Neural progenitor cell (in vitro differentiated cells): ENCODE measurements around the gene AVP.

Experiments
- EZH2 ChIP-seq: fragments of 200-600 bp; sonication (generic); IDR thresholded peaks from 2 replicates; pipeline ENCODE4 v1.6.1; 2017; ENCODE audit warnings: antibody characterized with exemption, mild to moderate bottlenecking, moderate library complexity
- EZH2phosphoT487 ChIP-seq: fragments of 200-600 bp; sonication (generic); IDR thresholded peaks from 2 replicates; pipeline ENCODE4 v1.6.1; 2017; ENCODE audit warnings: antibody characterized with exemption
- TF ChIP-seq, protein P1 (sequence below): fragments of 200-600 bp; sonication (generic); IDR thresholded peaks from 2 replicates; pipeline ENCODE4 v1.5.1; 2017; ENCODE audit warnings: antibody characterized with exemption, mild to moderate bottlenecking

DNA sequence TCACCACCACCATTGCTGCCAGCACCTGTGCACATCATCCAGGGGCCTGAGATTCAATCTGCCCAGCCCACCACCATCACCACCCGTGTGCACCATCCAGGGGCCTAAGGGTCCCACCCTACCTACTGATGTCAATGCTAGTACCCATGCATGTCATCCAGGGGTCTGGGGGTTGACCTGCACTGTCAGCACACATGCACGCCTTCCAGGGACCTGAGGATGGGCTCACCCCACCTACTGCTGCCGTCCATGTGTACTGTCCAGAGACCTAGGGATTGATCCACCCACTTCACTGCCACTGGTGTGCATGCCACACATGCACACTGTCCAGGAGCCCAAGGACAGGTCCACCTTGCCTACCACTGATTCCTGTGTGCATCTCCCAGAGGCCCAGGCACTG lies 25.0 kb downstream of the AVP start:
- TF ChIP-seq EZH2 (no peak), EZH2phosphoT487 (no peak)
- TF ChIP-seq, protein P1, sequence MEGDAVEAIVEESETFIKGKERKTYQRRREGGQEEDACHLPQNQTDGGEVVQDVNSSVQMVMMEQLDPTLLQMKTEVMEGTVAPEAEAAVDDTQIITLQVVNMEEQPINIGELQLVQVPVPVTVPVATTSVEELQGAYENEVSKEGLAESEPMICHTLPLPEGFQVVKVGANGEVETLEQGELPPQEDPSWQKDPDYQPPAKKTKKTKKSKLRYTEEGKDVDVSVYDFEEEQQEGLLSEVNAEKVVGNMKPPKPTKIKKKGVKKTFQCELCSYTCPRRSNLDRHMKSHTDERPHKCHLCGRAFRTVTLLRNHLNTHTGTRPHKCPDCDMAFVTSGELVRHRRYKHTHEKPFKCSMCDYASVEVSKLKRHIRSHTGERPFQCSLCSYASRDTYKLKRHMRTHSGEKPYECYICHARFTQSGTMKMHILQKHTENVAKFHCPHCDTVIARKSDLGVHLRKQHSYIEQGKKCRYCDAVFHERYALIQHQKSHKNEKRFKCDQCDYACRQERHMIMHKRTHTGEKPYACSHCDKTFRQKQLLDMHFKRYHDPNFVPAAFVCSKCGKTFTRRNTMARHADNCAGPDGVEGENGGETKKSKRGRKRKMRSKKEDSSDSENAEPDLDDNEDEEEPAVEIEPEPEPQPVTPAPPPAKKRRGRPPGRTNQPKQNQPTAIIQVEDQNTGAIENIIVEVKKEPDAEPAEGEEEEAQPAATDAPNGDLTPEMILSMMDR = no peak
